Measurements from ENCODE around the gene SLC26A4.

- TF ChIP-seq CTCF (IDR thresholded peaks at IDR 0.05; ENCODE audit: low read depth, low read length, poor library complexity, severe bottlenecking), result no peak
- TF ChIP-seq EZH2phosphoT487 (IDR thresholded peaks at IDR 0.05; ENCODE audit: borderline replicate concordance, low read length), result no peak
These were observed 65.9 kb downstream of the SLC26A4 start for GRCh38 chr7:107726356-107727130.
